K562 (cell line): ENCODE measurements around the gene COL4A1. TPM values are rescaled to one million over a fixed set of nuclear protein-coding genes. Genes with fewer than 3 reads are reported as not detected.
"Not testable (repeated sequence)": the region's sequence is repeated elsewhere in the genome, so short reads cannot be mapped to it uniquely, and the experiment has no call there.

Experiments used
- ATAC-seq: fragments of 200-7000 bp; cut with Tn5 transposase; 3 replicates; pipeline ENCODE4 v1.9.1; 2020; ENCODE audit warnings: moderate library complexity
- BruUV-seq: library from RNA; stranded (reverse); fragments of 400-500 nt; replicated peaks from 2 replicates; lab custom pipeline; 2021; lab: Mats Ljungman, UMichigan
- CTCF ChIA-PET: fragments of 300-600 bp; formaldehyde crosslinking; extraction: SDS; loops from one replicate; lab custom pipeline; 2021; ENCODE audit warnings: low intra/inter-chr PET ratio; lab: Yijun Ruan, JAX
- POLR2A ChIA-PET: fragments of 300-600, 350-650 bp; sonication (Branson Sonifier 250); formaldehyde crosslinking; extraction: SDS; loops from one replicate; lab custom pipeline; 2021; ENCODE audit warnings: antibody characterized with exemption, inconsistent platforms; lab: Yijun Ruan, JAX
- DNase-seq, 4 experiments: peaks; one replicate each; pipeline versions ENCODE4 v3.0.0 to v3.0.0-alpha.2; 2011 to 2018; ENCODE audit warnings: low spot score in 3 of 4, mixed read lengths in 3 of 4; ENCODE audit errors: extremely low read depth in 1 of 4
- FAIRE-seq: peaks from 2 replicates; lab custom pipeline; 2011; peaks lifted over from hg19 to GRCh38; lab: Jason Lieb, UNC
- H2AFZ ChIP-seq: 2 replicates; pipeline ENCODE4 v1.6.0; 2011; ENCODE audit warnings: low read depth, low read length, control low read depth, inconsistent platforms
- H3K27ac ChIP-seq: fragments of 200-600 bp; 3 replicates; pipeline ENCODE4 v1.8.0; 2011; ENCODE audit warnings: low read depth, mild to moderate bottlenecking, control low read depth, inconsistent platforms, low read length, moderate library complexity, mixed read lengths; ENCODE audit errors: extremely low read depth
- H3K27me3 ChIP-seq, 2 experiments: fragments of 300-600 bp in 1 of 2; 2 replicates in 1 of 2; 3 replicates in 1 of 2; pipeline versions ENCODE4 v1.6.0 to v1.8.0; 2011; ENCODE audit warnings: inconsistent platforms in 2 of 2, low read length in 2 of 2, mild to moderate bottlenecking in 1 of 2, mixed read lengths in 1 of 2, moderate library complexity in 1 of 2; ENCODE audit not compliant: control insufficient read depth in 2 of 2, insufficient read depth in 2 of 2
- H3K36me3 ChIP-seq: fragments of 300-600 bp; 3 replicates; pipeline ENCODE4 v1.8.0; 2011; ENCODE audit warnings: mild to moderate bottlenecking, low read length, inconsistent platforms; ENCODE audit not compliant: control insufficient read depth, insufficient read depth
- H3K4me1 ChIP-seq, 2 experiments: fragments of 200-600 bp in 1 of 2; replicated peaks in 1 of 2; 2 replicates in 1 of 2; 3 replicates in 1 of 2; pipeline versions ENCODE4 v1.5.1 to v1.8.0; 2011; ENCODE audit warnings: inconsistent platforms in 2 of 2, low read length in 2 of 2, mild to moderate bottlenecking in 1 of 2, mixed read lengths in 1 of 2, moderate library complexity in 1 of 2; ENCODE audit not compliant: control insufficient read depth in 2 of 2, insufficient read depth in 2 of 2
- H3K4me2 ChIP-seq: 2 replicates; pipeline ENCODE4 v1.6.1; 2011; ENCODE audit warnings: low read length, control low read depth, inconsistent platforms, mixed read lengths; ENCODE audit not compliant: insufficient read depth
- H3K4me3 ChIP-seq: fragments of 200-600 bp; sonication (generic), shearing (Covaris generic); 2 replicates; pipeline ENCODE4 v1.5.1; 2016; ENCODE audit warnings: control low read depth, inconsistent platforms
- H3K79me2 ChIP-seq: fragments of 200-600 bp; 3 replicates; pipeline ENCODE4 v1.8.0; 2011; ENCODE audit warnings: low read length, inconsistent platforms; ENCODE audit not compliant: control insufficient read depth, insufficient read depth
- H3K9ac ChIP-seq, 2 experiments: 2 replicates each; pipeline versions ENCODE4 v1.6.0 to v1.6.1; 2011; ENCODE audit warnings: low read depth in 2 of 2, low read length in 2 of 2, control low read depth in 1 of 2, inconsistent platforms in 1 of 2, mild to moderate bottlenecking in 1 of 2, mixed read lengths in 1 of 2; ENCODE audit not compliant: insufficient read depth in 1 of 2
- H3K9me1 ChIP-seq: one replicate; pipeline ENCODE4 v1.6.0; 2011; ENCODE audit warnings: inconsistent platforms, mild to moderate bottlenecking, low read length, moderate library complexity; ENCODE audit not compliant: control insufficient read depth, insufficient read depth
- H3K9me3 ChIP-seq: replicated peaks from 2 replicates; pipeline ENCODE4 v1.5.1; 2011; ENCODE audit warnings: low read depth, low read length, inconsistent platforms; ENCODE audit not compliant: control insufficient read depth, insufficient read depth
- H4K20me1 ChIP-seq: replicated peaks from 2 replicates; pipeline ENCODE4 v1.6.1; 2011; ENCODE audit warnings: low read length, inconsistent platforms, mixed read lengths; ENCODE audit not compliant: control insufficient read depth, insufficient read depth
- CHD2 ChIP-seq: IDR thresholded peaks from 2 replicates; pipeline ENCODE4 v1.6.1; 2011; ENCODE audit warnings: low read depth, low read length
- FOS ChIP-seq: IDR thresholded peaks from 3 replicates; pipeline ENCODE4 v1.6.1; 2011; ENCODE audit not compliant: insufficient read length; ENCODE audit errors: extremely low read depth
- FOXK2 ChIP-seq, 2 experiments: fragments of 450-650 bp; IDR thresholded peaks in 1 of 2; conservative IDR thresholded peaks in 1 of 2; 2 replicates each; pipeline ENCODE4 v1.6.1; 2016; ENCODE audit warnings: low read depth in 2 of 2, mild to moderate bottlenecking in 1 of 2
- GABPA ChIP-seq: fragments of 200-800 bp; sonication (Bioruptor generic); conservative IDR thresholded peaks from 2 replicates; pipeline ENCODE4 v1.6.1; 2016; ENCODE audit warnings: low read depth, missing genetic modification characterization, missing compliant biosample characterization
- MAZ ChIP-seq, 2 experiments: fragments of 450-650 bp in 1 of 2; sonication (generic) in 1 of 2; formaldehyde crosslinking; IDR thresholded peaks in 1 of 2; conservative IDR thresholded peaks in 1 of 2; 2 replicates each; pipeline versions ENCODE4 v1.4.0 to v1.5.0; 2020; ENCODE audit warnings: mild to moderate bottlenecking in 1 of 2, missing genetic modification reagents in 1 of 2
- NCOA1 ChIP-seq: fragments of 450-650 bp; IDR thresholded peaks from 2 replicates; pipeline ENCODE4 v1.6.1; 2016; ENCODE audit warnings: low read depth
- NUFIP1 ChIP-seq: fragments of 450-650 bp; IDR thresholded peaks from 2 replicates; pipeline ENCODE4 v1.6.1; 2018; ENCODE audit not compliant: partially characterized antibody
- TBL1XR1 ChIP-seq, 2 experiments: IDR thresholded peaks; 2 replicates each; pipeline ENCODE4 v1.6.1; 2012; ENCODE audit warnings: improper control_type of control experiment in 2 of 2, low read length in 2 of 2, mild to moderate bottlenecking in 1 of 2
- WHSC1 ChIP-seq: IDR thresholded peaks from one replicate; pipeline ENCODE4 v1.6.1; 2012; ENCODE audit warnings: low read length, control low read depth, inconsistent platforms
- ZMIZ1 ChIP-seq, 2 experiments: fragments of 150-350 bp in 1 of 2; IDR thresholded peaks; 2 replicates each; pipeline ENCODE4 v1.6.1; 2012 to 2016; ENCODE audit warnings: low read depth in 2 of 2, low read length in 2 of 2, mild to moderate bottlenecking in 1 of 2, moderate library complexity in 1 of 2
- ZNF134 ChIP-seq: fragments of 250-450 bp; sonication (Bioruptor Pico); conservative IDR thresholded peaks from 2 replicates; pipeline ENCODE4 v1.4.0; 2020
- ZNF431 ChIP-seq: sonication (generic); formaldehyde crosslinking; IDR thresholded peaks from 2 replicates; pipeline ENCODE4 v1.8.0; 2022; ENCODE audit warnings: mild to moderate bottlenecking, missing genetic modification reagents
- ZNF644 ChIP-seq: fragments of 200-800 bp; sonication (Bioruptor generic); IDR thresholded peaks from 2 replicates; pipeline ENCODE4 v1.6.1; 2016; ENCODE audit warnings: low read depth, missing genetic modification characterization, missing compliant biosample characterization
- ZNF778 ChIP-seq: fragments of 450-650 bp; formaldehyde crosslinking; IDR thresholded peaks from 2 replicates; pipeline ENCODE4 v1.4.0; 2020; ENCODE audit warnings: mild to moderate bottlenecking, moderate library complexity
- ZNF780A ChIP-seq: fragments of 250-450 bp; sonication (Bioruptor Pico); IDR thresholded peaks from 2 replicates; pipeline ENCODE4 v1.5.0; 2021; ENCODE audit warnings: mild to moderate bottlenecking
- WGBS: fragments of 100-300 bp; shearing (Covaris generic); methylation state at CpG from one replicate; pipeline ENCODE4 v1.1.6; 2016; ENCODE audit warnings: low coverage, mixed read lengths; ENCODE audit not compliant: insufficient coverage; ENCODE audit errors: missing lambda C conversion rate; 5-methylcytosine and 5-hydroxymethylcytosine counted together
- in situ Hi-C: fragments of 300-500 bp; cut with MboI; formaldehyde crosslinking; loops from 4 replicates; pipeline ENCODE4 v1.15.0; 2018; ENCODE audit warnings: inconsistent platforms, mixed read lengths
- intact Hi-C: fragments of 100-400 bp; cut with micrococcal nuclease; formaldehyde crosslinking; loops from 2 replicates; pipeline ENCODE4 v1.14.2; 2022
- polyA plus RNA-seq, 8 experiments: library from polyadenylated mRNA; depleted of rRNA in 4 of 8; stranded (reverse) in 5 of 8; unstranded in 3 of 8; fragments of >200 nt; fragmentation: Nextera tagmentation in 2 of 8; fragmentation: Illumina TruSeq in 1 of 8; extraction: Ambion mirVana in 2 of 8; extraction: Trizol in 1 of 8; gene quantifications; 2 replicates each; pipeline versions ENCODE4 v1.2.1 to v1.2.3, GENCODE V29; 2011 to 2014; ENCODE audit warnings: inconsistent platforms in 1 of 8, missing spikeins in 1 of 8
- total RNA-seq, 7 experiments: library from RNA; depleted of rRNA in 6 of 7; stranded (reverse); fragments of >200 nt in 6 of 7; fragmentation: Illumina TruSeq in 2 of 7; extraction: Trizol in 2 of 7; gene quantifications; 2 replicates each; pipeline versions ENCODE4 v1.2.1 to v1.2.3, GENCODE V29; 2011 to 2021; ENCODE audit warnings: low replicate concordance in 1 of 7

COL4A1 gene
- total and polyA plus RNA-seq, 9 of the 15 experiments (the other 6 are each of a cell fraction or from before 2014, with no cell fraction given): 0.35 TPM; not detected in 8

DNA sequence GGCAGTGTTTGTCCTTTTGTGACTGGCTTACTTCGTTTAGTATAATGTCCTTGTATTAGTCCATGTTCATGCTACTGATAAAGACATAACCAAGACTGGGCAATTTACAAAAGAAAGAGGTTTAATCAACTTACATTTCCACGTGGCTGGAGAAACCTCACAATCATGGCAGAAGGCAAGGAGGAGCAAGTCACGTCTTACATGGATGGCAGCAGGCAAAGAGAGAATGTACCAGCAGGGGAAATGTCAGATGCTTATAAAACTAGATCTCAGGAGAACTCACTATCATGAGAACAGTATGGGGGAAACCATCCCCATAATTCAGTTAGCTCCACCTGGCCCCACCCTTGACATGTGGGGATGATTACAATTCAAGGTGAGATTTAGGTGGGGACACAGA lies 14.6 kb upstream of the COL4A1 start:
- peak; percentile 90 for TF ChIP-seq ZNF431
- H3K27me3 ChIP-seq: peaks cover 0 to 28% of the 10 kb centered on the region in 2 experiments; a peak in 3 of 5 replicates

GRCh38 chr13:110320645-110321044 lies 13.7 kb upstream of the COL4A1 start:
- Histone ChIP-seq H3K27ac (no peak overlapping the region), H3K36me3 (no peaks in the 10 kb centered on the region), H3K79me2 (no peaks in the 10 kb centered on the region), H3K4me1 (no peaks in the 10 kb centered on the region), H3K4me2 (no peak overlapping the region), H4K20me1 (no peaks in the 10 kb centered on the region), H2AFZ (no peak overlapping the region), H3K27me3 (peaks cover 0 to 30% of the 10 kb centered on the region in 2 experiments; a peak in 2 of 5 replicates), H3K9me3 (no peaks in the 10 kb centered on the region), H3K9me1 (no peaks in the 10 kb centered on the region), H3K4me3 (no peak overlapping the region), H3K9ac (no peak overlapping the region)
- ChIA-PET CTCF (no interaction called here), POLR2A (no interaction called here)
- no TSS peak for BruUV-seq
- ATAC-seq (no peak), FAIRE-seq (no peak), DNase-seq (no peak)
- in situ Hi-C loops (no loop called here), intact Hi-C loops (no loop called here)
- 0% methylated on average over 2 of the region's 2 CpGs for WGBS
- TF ChIP-seq CHD2: no peak
- TF ChIP-seq MAZ (CRISPR knock-in tag; conservative IDR thresholded peaks at IDR 0.05 in 1 of 2, IDR thresholded peaks at IDR 0.05 in 1 of 2): no peak
- TF ChIP-seq FOS: no peak
- no peak for TF ChIP-seq TBL1XR1 (IDR thresholded peaks at IDR 0.05; ENCODE audit: low read length in 2 of 2)
- TF ChIP-seq WHSC1: no peak
- no peak for TF ChIP-seq ZMIZ1 (IDR thresholded peaks at IDR 0.05; ENCODE audit: low read depth in 2 of 2, low read length in 2 of 2)
- no peak for TF ChIP-seq NUFIP1
- no peak for TF ChIP-seq GABPA
- TF ChIP-seq ZNF644 (tag): no peak
- no peak for TF ChIP-seq NCOA1
- no peak for TF ChIP-seq ZNF134
- TF ChIP-seq FOXK2 (conservative IDR thresholded peaks at IDR 0.05 in 1 of 2, IDR thresholded peaks at IDR 0.05 in 1 of 2; ENCODE audit: low read depth in 2 of 2): no peak
- TF ChIP-seq ZNF778: no peak
- no peak for TF ChIP-seq ZNF780A

More for the DNA sequence above, 14.6 kb upstream of the COL4A1 start:
- H3K4me2 ChIP-seq, in situ Hi-C loops, H2AFZ ChIP-seq, H3K79me2 ChIP-seq, CTCF ChIA-PET, H3K36me3 ChIP-seq, BruUV-seq, H3K9me1 ChIP-seq, POLR2A ChIA-PET, H3K4me1 ChIP-seq, H3K9me3 ChIP-seq, H3K4me3 ChIP-seq, intact Hi-C loops, FAIRE-seq, H3K9ac ChIP-seq, H4K20me1 ChIP-seq, ATAC-seq, DNase-seq, H3K27ac ChIP-seq: not testable (repeated sequence)
- 0% methylated on average over 3 of the region's 3 CpGs for WGBS
